ENCODE data around the gene KCNQ1.

The KCNQ1 gene

GRCh38 chr11:2559527-2560311, 114.9 kb downstream of the KCNQ1 start:
- no peak for DNase-seq

- DNase-seq = no peak
Observed at GRCh38 chr11:2561696-2562581, 117.1 kb downstream of the KCNQ1 start.

- DNase-seq = no peak
Observed at GRCh38 chr11:2562890-2563212, 118.0 kb downstream of the KCNQ1 start.

GRCh38 chr11:2563213-2564007, 118.6 kb downstream of the KCNQ1 start:
- no peak for DNase-seq

GRCh38 chr11:2564008-2564530, 119.3 kb downstream of the KCNQ1 start:
- DNase-seq = no peak

GRCh38 chr11:2564588-2565425, 120.0 kb downstream of the KCNQ1 start:
- no peak for DNase-seq

GRCh38 chr11:2565447-2566222, 120.8 kb downstream of the KCNQ1 start:
- no peak for DNase-seq

- DNase-seq = no peak
Observed at GRCh38 chr11:2566223-2567025, 121.6 kb downstream of the KCNQ1 start.

GRCh38 chr11:2567026-2567671, 122.3 kb downstream of the KCNQ1 start:
- DNase-seq = no peak

- DNase-seq = no peak
Observed at GRCh38 chr11:2569321-2569721, 124.5 kb downstream of the KCNQ1 start.

- DNase-seq = no peak
Observed at GRCh38 chr11:2569731-2570210, 125.0 kb downstream of the KCNQ1 start.

GRCh38 chr11:2570211-2570811, 125.5 kb downstream of the KCNQ1 start:
- DNase-seq = no peak

GRCh38 chr11:2570841-2571597, 126.2 kb downstream of the KCNQ1 start:
- DNase-seq = no peak

GRCh38 chr11:2571598-2572281, 126.9 kb downstream of the KCNQ1 start:
- DNase-seq = no peak

- no peak for DNase-seq
Observed at GRCh38 chr11:2572491-2573239, 127.9 kb downstream of the KCNQ1 start.

GRCh38 chr11:2573240-2574042, 128.6 kb downstream of the KCNQ1 start:
- DNase-seq = no peak
